Esophagus muscularis mucosa (tissue), 3 donors: Measurements from ENCODE around the gene C19orf18.

Source experiments
- CTCF ChIP-seq, 3 experiments: fragments of 200-600 bp in 2 of 3; fragments of 450-650 bp in 1 of 3; sonication (generic) in 2 of 3; IDR thresholded peaks; one replicate each; pipeline ENCODE4 v1.5.1; 2017 to 2019; ENCODE audit warnings: antibody characterized with exemption in 3 of 3, mild to moderate bottlenecking in 2 of 3, moderate library complexity in 1 of 3
- POLR2A ChIP-seq: fragments of 450-650 bp; IDR thresholded peaks from one replicate; pipeline ENCODE4 v1.6.1; 2017; ENCODE audit warnings: antibody characterized with exemption, moderate library complexity, mild to moderate bottlenecking, low read depth
- POLR2AphosphoS5 ChIP-seq, 2 donors: sonication (generic); formaldehyde crosslinking; IDR thresholded peaks; one replicate each; pipeline ENCODE4 v1.6.1; 2017; ENCODE audit warnings: antibody characterized with exemption in 2 of 2

GRCh38 chr19:57941593-57941992 lies 32.7 kb downstream of the C19orf18 start:
- TF ChIP-seq CTCF (IDR thresholded peaks at IDR 0.05) = no peak
- no peak for TF ChIP-seq POLR2A
- TF ChIP-seq POLR2AphosphoS5 (IDR thresholded peaks at IDR 0.05) = no peak
